T follicular helper cell (primary cell): ENCODE measurements around the gene TTC28.

Source experiments
- DNase-seq: peaks from one replicate; pipeline ENCODE4 v3.0.0-alpha.2; 2020; ENCODE audit warnings: low read depth

The TTC28 gene

DNA sequence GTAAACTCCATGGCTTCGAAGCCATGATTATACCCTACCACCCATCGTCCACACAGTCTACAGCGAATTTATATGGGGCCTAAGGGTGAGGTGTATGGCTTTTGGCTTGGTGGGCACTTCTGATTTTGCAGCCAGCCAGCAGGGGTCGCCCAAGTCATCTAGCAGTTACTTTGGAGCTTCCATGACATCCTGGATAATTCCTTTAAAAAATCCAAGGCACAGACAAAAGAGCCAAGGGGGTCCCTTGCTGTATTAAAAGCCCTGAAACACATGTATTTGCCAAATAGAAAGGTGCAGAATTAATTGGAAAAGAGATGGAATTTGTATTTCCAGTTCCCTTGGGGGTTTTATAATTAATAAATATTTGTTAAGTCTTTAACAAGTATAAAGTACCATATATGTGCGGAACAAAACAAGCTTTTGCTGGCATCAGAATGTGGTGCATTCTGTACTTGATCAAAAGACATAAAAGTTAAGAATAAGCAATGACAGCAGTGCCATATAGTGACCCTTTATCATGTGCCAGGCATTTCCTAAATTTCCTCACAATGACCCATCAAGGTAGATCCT lies 627.8 kb downstream of the TTC28 start:
- DNase-seq = no peak

DNA sequence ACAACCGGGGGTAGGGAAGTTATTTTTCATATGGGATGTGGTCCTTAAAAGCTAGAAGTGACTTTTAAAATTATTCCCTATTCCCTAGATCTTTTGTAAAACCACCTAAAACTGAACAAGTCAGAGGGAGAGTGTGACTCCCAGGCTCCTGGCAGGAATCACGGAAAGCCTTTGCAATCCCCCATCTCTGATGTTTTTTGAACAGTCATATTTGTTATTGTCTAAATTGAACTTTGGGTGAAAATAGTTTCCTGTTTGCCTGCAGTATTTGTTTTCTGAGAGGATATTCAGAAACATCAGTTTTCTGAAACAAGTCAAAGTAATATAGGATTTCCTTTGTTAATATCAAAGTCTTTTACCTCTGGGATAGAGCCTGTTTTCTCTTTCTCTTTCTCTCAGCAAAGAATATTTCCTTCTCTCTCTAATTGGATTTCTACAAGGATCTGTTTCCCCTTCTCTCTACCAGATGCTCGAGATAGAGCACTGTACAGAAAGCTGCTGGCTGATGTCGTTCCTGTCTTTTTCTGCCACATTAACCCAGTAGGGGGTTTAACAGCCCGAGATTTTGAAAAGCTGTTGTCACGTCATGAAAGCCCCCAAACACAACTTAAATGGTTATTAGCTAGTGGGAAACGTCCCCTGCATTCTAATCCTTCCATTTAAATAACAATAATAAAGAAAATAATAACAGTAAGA lies 628.4 kb downstream of the TTC28 start:
- DNase-seq = no peak

DNA sequence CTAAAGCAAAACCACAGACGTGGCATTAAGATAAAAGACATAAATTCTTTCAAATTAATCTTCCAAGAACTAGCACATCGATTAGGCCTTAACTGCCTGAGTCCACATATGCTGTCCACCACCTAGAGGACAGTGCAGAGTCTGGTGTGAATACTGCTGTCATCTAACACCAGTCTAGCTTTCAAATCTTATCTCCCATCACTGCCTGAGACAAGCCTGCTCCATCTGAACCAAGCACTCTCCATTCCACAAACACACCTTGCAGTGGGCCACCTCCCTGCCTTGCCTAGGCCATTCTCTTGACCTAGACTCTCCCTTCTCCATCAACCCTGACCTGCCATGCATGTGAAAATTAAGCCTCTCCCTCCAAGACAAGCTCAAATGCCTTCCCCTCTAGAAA lies 631.1 kb downstream of the TTC28 start:
- no peak for DNase-seq

DNA sequence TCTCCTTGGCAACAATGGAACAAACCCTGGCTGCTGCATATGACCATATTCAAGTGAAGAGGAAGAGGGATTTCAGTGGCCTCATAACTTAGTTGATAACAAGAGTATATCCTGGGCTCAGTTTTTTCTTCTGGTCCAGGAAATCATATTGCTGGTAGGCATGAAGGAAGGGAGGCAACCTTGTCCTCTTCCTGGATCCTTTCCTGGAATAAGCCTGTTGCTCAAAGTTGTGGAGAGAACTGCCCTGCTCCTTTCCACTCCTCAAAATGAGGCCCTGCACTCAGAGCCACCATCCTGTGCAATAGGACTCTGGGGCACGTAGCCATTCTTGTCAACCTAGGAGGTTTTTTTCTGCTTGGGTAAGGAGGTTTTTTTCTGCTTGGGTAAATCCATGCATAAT lies 631.9 kb downstream of the TTC28 start:
- DNase-seq = no peak

DNA sequence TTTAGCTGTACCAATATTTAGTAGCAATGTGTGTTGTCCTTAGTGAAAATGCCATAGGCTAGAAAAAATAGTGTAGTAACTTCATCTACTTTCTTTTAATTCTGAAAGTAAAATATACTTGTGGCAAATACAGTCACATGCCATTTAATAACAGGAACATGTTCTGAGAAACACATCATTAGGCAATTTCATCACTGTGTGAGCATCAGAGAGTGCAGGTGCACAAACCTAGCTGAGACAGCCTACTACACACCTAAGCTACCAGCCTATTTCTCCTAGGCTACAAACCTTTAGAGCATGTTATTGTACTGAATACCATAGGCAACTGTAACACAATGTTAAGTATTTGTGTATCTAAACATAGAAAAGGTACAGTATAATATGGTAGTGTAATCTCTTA lies 633.5 kb downstream of the TTC28 start:
- no peak for DNase-seq

DNA sequence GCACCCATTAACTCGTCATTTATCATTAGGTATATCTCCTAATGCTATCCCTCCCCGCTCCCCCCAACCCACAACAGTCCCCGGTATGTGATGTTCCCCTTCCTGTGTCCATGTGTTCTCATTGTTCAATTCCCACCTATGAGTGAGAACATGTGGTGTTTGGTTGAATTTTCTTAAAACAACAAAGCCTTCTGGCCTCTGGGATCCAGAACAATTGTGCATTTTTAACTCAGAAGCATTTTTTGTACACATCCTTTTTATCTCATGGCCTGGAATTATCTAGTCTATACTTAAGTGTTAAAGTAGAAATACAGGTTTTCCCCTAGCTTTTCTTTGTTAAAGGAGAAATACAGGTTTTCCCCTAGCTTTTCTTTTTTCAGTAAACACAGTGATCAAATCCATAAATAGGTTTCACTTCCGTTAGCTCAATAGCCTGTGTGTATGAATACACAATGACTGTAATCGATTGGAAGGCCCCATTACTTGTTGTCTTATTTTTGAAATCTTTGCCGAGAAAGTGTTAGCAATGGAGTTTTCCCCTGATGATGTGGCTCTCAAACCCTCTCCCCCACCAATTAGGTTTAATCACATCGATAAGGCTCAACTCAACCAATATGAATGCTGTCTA lies 635.0 kb downstream of the TTC28 start:
- no peak for DNase-seq

DNA sequence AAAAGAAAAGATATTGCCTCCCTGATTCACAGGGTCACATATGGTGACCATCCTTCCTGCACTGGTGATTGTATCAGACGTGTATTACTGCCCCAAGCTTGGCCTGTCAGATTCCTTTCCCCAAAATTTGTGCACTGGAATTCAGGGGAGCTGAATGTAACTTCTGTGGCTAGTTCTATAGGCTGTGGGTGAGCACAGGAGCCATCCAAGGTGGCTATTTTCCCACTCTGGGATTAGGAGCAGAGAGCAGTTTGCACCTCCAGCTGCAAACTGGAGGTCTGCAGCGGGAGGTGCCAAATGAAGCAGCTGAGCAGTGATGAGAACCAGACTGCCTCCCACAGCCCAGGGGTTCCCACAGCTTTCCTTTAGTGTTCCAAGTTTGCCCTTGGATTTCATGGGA lies 636.4 kb downstream of the TTC28 start:
- no peak for DNase-seq

DNA sequence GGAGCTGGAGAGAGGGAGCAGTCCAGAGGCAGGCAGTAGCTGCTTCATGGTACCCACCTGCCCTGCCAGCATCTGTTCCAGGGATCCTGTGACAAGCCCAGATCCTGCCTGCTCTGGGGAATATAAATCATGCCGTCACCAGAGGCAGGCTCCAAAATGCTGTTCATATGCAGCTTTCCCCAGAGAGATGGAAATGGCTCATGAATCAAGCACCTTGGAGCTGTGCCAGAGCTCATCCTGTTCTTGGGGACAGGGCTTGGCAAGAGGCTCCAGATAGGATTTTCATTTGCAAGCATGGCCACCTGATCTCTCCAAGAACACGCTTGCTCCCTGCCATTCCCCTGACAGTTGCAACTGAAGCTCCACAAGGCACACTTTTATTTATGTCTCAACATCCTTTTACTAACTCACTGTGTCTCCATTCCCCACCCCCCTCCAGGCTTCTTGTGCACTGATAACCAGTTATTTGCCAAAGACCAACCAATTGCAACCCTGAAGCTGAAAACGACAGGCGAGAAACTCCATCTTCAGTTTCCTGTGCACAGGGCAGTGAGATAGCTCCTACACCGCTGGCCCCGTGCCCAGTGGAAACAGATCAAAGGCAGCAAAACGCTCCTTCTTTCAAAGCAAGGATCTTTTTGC lies 644.8 kb downstream of the TTC28 start:
- DNase-seq = no peak

DNA sequence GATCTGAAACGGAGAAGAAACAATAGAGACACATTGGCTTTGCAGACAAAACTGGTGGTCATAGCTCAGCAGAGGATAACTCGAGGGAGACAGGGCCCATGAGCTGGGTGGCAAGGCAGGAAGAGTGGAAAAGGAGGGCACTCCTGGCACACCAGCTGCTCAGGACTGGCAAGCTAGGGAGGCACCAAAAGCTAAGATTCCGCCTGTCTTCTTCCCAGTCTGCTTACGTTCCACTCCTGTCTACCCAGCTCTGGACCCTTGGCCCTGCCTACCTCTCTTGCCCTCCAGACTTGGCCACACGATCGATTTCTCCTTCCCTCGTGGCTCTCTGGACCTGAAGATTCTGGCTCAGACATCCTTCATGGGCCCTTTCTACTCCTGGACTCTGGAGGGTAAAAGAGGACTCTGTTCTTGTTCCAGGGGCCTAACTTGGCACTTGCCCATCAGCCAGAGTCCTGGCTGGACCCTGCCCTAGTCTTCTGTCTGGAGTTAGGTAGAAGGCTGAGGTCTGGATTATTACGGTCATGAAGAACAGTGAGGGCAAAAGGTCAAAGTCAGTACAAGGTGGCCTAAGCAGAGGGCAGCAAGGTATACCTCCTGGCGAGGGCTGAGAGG lies 645.4 kb downstream of the TTC28 start:
- no peak for DNase-seq

DNA sequence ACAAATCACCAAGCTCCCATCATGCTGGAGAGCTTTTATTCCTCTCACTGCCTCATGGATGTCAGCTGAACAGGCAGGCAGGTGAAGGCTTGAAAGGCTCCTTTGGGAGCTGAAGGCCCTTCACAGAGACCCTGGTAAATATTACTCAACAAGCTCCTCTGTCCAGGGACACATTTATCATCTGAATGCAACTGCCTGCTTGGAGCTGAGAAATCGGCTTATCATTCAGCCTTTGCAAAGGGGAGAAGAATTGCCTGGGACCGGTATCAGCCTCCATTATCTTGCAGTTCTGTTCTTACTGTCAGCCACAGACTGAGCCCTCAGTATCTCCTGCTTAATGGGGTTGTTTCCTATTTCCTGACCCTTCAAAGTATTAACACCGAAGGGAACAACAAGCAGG lies 646.8 kb downstream of the TTC28 start:
- no peak for DNase-seq

DNA sequence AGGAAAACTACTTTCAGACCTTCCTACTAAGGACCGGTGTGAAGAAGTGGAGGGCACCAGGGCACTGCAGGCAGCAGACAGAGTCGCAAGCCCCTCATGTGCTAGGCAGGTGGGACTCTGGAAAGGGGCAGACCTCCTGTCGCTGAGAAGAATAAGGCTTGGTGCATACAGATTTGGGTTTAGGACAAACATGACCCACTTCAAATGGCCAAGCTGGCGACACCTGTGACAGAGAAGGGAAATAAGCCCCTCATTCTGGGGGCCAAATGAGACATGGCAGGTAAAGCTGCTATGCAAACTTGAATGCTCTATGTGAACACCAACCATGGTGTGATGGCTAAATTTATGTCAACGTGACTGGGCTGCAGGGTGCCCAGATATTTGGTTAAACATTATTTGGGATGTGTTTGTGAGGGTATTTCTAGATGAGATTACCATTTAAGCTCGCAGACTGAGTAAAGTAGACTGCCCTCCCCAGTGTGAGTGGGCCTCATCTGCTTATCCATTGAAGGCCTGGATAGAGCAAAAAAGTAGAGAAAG lies 648.2 kb downstream of the TTC28 start:
- no peak for DNase-seq

DNA sequence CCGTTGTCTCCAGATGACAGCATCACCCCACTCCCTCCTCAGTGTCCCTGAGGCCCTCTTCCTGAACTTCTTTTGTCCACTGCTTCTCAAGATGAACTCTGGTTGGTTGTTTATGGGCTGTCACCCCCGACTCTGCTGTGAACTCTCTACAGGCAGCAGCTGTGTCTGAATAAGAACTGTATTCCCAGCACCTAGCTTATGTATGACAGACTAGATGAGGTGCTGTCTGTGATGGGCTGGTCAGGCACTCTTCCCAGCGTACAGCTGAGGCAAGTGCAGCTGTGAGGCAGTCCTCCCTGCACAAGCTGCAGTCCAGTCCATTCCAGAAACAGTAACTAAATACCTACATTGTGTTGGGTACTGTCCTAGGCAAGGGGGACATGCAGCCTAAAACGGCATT lies 649.2 kb downstream of the TTC28 start:
- DNase-seq = no peak

DNA sequence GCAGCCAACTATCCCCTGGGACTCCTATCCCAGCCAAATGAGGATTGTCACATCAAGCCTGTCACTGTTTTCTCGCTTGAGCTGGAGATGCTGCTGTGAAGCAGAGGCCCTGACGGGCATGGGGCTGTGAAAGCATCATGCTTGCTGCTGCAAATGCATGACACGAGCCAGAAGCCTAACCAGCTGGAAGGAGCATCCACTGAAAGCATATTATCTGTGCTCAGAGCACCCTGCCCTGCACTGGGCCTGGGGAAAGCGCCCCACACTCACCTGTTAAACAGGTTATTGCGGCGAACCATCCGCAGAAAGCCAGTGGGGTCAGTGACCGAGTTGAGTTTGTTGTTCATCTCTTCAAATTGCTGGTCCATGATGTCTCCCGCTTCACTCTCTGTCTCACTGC lies 649.7 kb downstream of the TTC28 start:
- DNase-seq = no peak

DNA sequence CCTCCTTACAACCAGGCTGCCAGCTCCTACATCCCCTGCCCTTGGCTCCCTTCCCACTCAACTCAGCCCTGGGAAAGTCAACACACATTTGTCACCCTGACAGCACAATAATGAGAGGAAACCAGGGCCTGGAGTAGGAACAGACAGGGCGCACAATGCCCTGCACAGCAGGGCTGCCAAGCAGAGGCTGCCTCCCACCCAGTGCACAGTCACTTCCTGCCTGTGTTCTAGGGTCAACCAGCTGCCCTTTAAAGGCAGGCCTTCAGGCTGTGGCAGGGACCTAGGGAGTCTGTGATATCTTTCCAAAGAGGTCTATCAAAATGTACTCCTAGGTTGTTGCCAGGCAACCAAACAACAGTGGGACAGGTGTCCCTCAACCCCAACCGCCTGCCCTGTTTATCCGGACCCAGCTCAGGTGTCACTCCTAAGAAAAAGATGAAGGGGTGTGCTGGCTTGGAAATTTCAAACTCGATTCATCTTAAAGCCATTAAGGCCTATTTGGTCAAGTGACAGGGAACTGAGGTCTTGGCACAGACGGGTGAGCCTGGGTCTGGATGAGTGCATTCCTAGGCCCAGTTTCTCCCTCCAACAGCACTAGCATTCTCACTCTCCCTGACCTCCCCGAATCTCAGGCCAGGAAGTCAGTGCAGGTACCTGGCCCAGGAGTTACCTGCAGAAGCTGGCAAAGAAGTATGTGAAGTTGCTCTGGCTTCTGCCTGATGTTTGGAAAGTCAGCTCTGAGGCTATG lies 650.3 kb downstream of the TTC28 start:
- no peak for DNase-seq

DNA sequence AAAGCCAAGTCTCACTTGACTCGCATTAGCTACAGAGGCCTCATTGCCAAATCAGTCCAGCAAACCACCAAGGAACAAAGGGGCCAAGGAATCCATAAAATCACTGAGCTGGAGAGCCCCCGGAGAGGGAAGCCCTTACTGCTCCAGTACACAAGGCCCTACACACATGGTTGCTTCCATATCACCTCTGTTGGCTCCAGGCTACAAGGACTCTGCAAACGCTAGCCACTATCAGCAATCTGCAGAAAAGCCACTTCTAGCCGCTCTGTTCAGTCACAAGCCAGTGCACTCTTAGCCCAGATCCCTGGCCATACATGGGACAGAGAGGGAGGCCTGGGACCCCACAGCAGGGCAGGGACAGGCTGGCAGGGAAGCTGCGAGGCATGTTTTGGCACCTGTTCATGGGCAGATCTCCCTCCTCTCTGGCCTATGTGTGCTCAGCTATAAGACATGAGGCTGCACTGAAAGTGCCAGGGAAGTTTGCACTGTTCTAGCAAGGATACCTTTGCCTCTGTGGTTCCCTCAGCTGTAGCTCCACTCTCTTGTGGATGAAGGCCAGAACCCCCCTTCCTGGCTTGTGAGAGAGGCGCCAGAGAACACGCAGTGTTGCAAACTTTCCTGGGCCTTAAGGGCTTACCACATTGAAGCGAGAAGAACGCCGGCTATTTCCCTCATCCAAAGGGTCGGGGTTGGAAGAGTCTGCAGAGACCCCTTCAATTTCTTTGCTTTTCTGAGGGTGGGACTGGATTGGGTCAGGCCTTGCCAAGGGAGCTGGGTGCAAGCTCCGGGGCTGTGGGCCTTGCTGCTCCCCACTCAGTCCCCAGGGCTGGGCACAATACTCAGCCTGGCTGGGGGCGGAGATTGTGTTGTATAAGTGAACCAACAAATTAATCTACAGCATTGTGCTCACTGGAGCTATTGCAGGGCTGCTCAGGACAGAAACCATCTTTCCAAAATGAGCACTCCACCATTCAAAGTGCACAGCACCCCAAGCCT lies 651.9 kb downstream of the TTC28 start:
- DNase-seq = no peak

DNA sequence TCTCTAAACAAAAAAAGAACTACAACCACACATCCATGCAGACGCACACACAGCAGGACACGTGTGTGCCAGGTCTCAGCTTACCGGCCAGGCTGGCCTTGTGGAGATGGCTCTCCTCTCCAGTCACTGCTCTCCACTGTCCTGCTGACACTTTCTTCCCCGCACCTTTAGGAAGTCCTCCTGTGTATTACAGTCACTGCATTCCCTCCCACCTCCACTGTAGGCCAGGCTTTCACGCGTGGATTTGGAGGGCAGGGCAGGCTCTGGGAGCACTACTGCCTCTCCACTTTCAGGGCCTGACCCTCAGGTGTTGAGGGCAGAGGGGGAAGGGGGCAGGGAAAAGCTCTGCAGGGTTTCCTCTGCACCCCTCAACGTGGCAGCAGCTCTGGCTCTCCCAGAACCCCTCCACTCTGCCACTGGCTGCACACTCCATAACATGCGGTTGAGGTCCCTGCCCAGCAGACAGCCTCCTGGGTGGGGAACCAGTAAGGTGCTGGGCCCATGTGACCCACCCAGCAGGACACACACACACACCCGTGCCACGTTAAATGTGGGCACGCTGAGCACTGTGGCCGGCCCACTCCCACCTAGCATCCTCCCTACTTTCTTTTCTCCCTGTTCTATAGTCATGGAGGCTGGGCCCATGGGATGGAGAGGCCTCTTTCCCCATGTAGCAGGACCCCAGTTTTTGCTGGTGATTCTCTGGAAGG lies 653.6 kb downstream of the TTC28 start:
- no peak for DNase-seq

DNA sequence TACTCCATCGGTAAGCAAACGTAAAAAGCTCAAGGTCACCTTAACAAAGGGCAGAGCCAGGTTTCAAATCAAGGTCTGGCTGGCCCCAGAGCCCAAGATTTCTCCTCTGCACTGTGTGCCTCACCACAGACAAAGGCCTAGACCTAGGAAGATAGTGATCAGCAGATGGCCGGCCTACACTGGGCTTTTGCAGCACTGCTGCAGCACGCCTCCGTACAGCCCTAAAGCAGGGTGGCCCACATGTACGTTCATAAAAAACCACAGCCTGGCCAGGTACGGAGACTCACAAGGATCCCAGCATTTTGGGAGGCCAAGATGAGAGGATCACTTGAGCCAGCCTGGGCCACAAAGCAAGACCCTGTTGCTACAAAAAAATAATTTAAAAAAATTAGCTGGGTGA lies 654.3 kb downstream of the TTC28 start:
- DNase-seq = no peak

DNA sequence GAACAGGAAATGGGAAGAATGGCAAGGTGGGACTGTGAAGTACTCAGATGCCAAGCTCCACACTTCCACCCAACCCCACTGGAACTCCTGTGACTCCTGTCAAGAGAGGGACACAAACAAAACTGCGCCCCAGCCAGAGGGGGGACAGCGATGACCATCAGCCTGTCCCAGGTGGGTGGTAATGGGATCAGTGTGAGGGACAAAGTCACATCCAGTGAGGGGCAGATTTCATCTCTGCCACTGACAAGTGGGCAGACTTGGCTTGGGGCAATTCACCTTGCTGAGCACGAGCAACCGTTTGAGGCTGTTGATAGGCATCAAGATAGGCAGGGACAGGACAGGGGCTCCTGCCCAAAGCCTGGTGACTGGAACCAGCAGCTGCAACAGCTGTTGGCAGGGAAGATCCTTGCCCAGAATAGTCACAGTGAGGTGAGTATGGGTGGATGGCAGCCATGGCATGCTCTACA lies 655.2 kb downstream of the TTC28 start:
- no peak for DNase-seq

DNA sequence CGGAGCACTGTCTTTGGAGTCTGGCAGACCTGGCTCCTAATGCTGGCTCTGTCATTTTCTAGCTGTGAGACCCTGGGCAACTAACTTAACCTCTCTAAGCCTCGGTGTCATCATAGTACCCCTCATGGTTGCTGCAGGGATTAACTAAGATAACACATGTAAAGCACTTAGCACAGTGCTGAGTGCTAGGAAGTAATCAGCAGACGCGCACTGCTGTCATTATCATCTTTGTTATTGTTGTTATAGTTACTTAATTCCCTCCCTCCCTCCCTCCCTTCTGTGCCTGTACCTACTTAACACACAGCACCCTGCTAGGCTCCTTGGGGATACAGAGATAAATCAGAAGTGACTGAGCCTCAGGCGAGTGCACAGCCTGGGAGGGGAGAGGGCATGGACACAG lies 655.9 kb downstream of the TTC28 start:
- no peak for DNase-seq

DNA sequence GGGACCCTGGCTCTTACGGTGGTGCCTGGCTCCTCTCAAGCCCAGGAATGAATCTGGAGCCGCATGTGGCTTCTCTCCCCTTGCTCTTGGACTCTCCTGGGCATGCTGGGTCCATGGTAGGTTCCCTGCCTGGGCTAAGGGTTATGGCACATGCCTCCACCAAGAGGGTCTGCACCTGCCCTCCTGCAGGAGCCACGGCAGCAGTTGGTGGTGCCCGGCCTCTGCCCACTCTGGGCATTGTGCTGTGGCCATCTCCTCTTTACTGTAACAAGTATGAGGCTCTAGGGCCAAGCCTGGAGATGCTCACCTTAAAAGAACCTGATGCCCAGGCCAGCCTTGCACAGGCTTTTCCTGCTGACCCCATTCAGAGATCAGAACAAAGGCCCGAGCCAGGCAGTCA lies 656.6 kb downstream of the TTC28 start:
- DNase-seq = no peak
